HG03378 (cell line): Measurements from ENCODE around the gene TRIM31.

Experiments
- ATAC-seq: cut with Tn5 transposase; IDR thresholded peaks from one replicate; pipeline ENCODE4 v1.9.1; 2021; ENCODE audit warnings: mild to moderate bottlenecking, moderate library complexity; ENCODE audit not compliant: unreplicated experiment

TRIM31 gene

GRCh38 chr6:30113003-30113759, at the start of gene TRIM31:
TRIM31 (minus strand) TSS chr6:30113090; CDS start chr6:30112805, 285 bp downstream.
- no peak for ATAC-seq

GRCh38 chr6:30162265-30163089, 49.6 kb upstream of the TRIM31 start:
- no peak for ATAC-seq

DNA sequence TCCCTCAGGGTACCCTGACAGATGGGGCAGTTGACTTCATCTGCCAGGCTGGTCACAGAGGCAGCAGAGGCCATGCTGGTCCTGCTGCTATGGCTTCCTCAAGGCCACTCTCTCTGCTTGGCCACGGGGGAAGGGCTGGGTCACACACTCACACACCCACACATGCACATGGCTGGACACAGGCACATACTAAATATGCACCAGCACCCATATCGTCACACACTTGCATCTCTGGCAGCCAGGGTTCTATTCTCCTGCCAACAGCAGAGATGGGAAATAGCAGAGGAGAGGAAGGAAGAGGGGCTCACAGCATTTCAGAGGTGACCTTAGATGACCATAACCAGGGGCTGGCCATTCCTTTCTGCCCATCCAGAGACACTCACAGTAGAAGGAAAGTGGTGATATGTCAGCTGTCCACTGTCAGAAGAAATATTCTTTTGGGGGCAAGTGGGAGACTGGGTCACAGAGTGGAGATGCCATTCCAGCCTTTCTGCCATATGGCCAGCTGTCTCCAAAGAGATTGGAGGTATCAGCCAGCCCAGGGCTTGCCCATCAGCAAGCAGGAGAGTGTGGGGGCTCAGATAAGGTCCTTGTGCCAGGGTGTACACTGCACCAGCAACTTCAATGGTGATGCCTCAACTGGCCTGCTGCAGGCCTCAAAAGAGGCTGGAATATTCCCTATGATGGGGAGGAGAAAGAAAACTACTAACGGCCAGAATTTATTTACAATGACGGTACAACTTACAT, 48.1 kb upstream of the TRIM31 start, which contains the start of gene TRIM10:
TRIM10 (minus strand) TSS at position 427 of the 747 bp plus-strand sequence; CDS start at position 74, 353 bp downstream.
- no peak for ATAC-seq

GRCh38 chr6:30160008-30160784, 47.3 kb upstream of the TRIM31 start:
- no peak for ATAC-seq

DNA sequence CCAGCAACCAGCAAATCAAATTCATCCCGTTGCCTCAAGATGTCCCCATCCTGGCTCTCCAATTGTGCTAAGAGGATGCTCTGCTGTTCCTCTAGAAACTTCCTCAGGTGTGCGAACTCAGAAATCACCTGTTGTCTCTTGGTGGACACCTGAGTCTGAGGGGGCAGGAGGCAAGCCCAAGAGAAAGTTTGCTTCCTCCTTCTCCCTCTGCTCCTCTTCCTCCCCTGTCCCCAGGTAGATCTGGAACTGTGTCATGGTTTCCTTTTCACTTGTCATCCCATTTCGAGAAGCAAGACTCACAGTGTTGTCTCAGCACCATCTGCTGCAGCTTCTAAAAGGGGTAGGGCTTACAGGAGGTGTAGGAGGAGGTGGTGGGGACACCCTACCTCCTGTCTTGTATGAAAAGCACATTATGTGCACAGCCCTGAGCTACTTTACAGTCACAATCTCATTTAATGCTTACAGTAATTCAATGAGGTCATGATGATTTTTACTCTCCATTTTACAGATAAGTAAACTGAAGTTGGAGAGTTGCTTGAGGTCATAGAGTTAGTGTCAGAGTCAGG, 45.7 kb upstream of the TRIM31 start:
- no peak for ATAC-seq

DNA sequence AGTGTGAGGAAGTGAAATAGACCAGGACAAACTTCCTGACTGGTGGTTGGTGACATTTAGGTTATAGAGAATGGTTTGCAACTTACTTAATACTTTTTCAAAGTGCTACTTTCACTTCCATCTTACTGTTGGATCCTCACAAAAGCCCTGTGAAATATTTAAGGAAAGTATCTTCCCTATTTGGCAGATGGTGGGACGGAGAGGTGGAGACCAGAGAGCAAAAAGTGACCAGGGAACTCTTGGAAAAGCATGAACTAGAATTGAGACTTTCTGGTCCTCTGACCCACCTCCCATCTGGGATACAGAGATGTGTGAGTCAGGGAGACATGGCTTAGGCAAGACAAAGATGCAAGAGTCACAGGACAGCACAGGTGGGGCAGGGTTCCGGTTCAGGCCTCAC, 45.1 kb upstream of the TRIM31 start:
- ATAC-seq: no peak

GRCh38 chr6:30157581-30157980, 44.7 kb upstream of the TRIM31 start:
- no peak for ATAC-seq

DNA sequence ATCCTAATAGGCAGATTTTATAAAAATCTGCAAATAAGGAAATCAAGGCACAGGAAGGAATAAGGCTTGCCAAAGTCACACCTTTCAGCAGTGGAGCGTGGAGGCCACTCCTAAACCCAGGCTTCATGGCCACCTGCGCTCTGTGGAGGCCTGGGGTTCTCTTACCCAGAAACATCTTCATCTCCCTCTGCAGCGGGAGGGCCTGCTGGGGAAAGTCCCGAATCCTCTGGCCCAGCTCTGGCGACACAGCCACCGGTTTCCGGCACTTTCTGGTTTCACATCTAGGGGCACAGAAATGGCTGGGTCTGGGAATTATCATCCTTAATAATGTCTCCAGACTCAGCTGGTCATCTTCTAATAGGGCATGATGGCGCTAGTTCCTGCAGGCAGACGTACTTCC, 43.9 kb upstream of the TRIM31 start:
- no peak for ATAC-seq

DNA sequence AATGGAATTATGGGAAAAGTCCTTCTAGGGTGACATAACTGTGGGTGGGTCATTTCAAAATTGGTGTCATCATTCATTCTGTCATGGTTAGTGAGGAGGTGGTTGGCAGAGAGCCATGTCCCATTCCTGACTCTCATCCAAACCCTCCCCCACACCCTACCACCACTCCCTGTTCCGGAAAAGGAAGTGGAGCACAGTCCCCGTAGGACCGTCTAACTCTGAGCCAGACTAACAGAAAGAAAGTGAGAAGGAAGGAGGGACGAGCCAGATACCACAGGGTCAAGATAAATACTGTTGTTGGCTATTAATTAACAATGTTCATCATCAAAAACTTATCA, 43.3 kb upstream of the TRIM31 start:
- ATAC-seq: no peak

GRCh38 chr6:30155520-30156261, 42.8 kb upstream of the TRIM31 start:
- no peak for ATAC-seq

- no peak for ATAC-seq
These were observed 42.0 kb upstream of the TRIM31 start for GRCh38 chr6:30154709-30155519.

- ATAC-seq: no peak
These were observed 41.2 kb upstream of the TRIM31 start for GRCh38 chr6:30154061-30154460.

DNA sequence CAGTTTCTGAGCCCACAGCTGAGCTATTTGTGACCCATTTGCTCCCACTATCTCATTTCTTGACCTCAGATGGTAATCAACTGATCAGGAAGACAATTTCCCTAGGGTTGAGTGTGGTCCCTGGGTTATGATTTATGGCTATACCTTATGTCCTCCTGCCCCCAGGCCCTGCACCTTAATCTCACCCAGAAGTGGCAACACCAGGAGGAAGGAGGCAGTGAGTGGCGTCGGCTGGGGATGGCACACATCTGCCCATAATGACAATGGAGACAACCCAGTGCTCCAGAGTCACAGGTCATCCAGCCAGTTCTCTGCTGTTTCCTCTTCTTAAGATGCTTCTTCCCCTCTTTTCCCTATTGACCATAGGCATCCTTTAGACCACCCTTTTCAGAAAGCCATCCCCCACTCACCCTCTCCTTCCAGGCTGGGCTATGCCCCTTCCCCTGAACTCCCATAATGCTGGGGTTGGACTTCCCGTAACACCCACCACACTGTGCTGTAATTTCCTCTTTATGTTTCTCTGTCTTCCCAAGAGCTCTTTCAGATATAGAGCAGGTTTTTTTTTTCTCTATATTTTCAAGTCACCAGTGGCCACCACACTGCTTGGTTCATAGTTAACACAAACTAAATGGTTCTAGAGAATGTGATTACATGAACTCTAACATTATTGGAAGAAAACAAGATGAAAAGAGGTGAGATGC, 40.2 kb upstream of the TRIM31 start:
- no peak for ATAC-seq

- no peak for ATAC-seq
These were observed 39.3 kb upstream of the TRIM31 start for GRCh38 chr6:30152016-30152673.

DNA sequence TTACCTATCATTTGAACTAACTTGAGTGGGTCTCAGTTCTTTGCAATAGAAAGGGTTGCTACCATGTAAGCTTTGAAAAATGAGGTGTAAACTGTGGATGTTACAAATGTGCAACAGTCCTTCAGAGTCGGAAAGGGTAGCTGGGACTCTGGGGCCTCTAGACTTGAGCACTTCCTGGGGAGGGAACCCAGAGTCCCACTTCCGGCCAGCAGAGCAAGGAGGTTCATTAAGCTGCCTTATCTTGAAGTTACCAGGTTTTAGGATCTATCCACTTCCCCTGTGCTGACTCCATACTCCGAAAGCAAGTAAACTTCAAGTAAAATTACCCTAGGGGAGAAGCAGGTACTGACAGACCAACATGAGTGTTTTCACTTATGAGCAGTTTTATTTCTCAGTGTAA, 38.7 kb upstream of the TRIM31 start:
- no peak for ATAC-seq

DNA sequence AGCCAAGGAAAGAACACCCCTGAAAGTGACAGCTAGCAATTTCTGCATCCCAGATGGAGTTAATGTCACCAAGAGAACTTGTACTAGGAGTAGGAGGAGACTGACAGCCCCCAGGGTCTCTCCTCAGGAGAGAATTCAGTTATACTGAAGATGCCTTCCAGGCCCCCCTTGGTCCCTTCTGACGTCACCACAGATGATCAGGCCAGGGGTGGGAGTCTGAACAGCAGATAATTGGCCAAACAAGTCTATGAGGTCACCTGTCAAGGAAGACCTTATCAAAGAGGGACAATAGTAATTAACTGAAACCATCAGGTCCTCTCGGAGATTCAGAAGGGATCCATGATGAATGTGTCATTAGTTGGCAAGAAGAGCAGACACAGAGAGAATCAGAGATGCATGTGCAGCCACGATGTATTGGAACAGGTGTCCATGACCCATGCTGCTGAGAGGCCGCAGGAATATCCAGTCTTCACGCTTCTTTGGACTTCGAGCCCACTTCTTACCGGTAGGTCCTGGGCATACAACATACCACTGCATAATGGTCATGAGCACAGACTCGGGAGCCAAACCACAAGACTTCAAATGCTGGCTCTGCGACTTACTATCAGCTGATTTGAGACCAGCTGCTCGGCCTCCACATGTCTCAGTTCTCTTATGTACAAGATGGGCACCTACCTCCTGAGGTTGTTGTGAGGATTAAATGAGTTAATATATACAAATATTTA, 37.9 kb upstream of the TRIM31 start:
- no peak for ATAC-seq
